Mucosa of rectum (tissue), 2 donors: ENCODE data around the gene ANKRD53.
"Not testable (repeated sequence)": the region's sequence is repeated elsewhere in the genome, so short reads cannot be mapped to it uniquely, and the experiment has no call there.

Experiments
- H3K27ac ChIP-seq, 2 donors: one replicate each; pipeline ENCODE4 v1.7.0; 2013; ENCODE audit warnings: inconsistent platforms in 2 of 2, low read depth in 2 of 2, low read length in 2 of 2
- H3K27me3 ChIP-seq, 2 donors: one replicate each; pipeline ENCODE4 v1.7.0; 2013; ENCODE audit warnings: low read length in 2 of 2; ENCODE audit not compliant: control insufficient read depth in 2 of 2, insufficient read depth in 2 of 2
- H3K36me3 ChIP-seq, 2 donors: one replicate each; pipeline ENCODE4 v1.7.0; 2013; ENCODE audit warnings: low read length in 2 of 2; ENCODE audit not compliant: control insufficient read depth in 2 of 2, insufficient read depth in 2 of 2
- H3K4me1 ChIP-seq, 2 donors: one replicate each; pipeline ENCODE4 v1.7.0; 2013; ENCODE audit warnings: low read length in 2 of 2, mild to moderate bottlenecking in 1 of 2; ENCODE audit not compliant: control insufficient read depth in 2 of 2, insufficient read depth in 2 of 2
- H3K4me3 ChIP-seq, 2 donors: one replicate each; pipeline ENCODE4 v1.7.0; 2013; ENCODE audit warnings: low read length in 2 of 2
- H3K9ac ChIP-seq, 2 donors: one replicate each; pipeline ENCODE4 v1.7.0; 2013; ENCODE audit warnings: low read length in 2 of 2, low read depth in 1 of 2, mild to moderate bottlenecking in 1 of 2
- H3K9me3 ChIP-seq, 2 donors: one replicate each; pipeline ENCODE4 v1.7.0; 2013; ENCODE audit warnings: low read length in 2 of 2; ENCODE audit not compliant: control insufficient read depth in 2 of 2
- donor health status: healthy.
- donor health status: Normal muscosa, but diverticular disease.

The ANKRD53 gene

DNA sequence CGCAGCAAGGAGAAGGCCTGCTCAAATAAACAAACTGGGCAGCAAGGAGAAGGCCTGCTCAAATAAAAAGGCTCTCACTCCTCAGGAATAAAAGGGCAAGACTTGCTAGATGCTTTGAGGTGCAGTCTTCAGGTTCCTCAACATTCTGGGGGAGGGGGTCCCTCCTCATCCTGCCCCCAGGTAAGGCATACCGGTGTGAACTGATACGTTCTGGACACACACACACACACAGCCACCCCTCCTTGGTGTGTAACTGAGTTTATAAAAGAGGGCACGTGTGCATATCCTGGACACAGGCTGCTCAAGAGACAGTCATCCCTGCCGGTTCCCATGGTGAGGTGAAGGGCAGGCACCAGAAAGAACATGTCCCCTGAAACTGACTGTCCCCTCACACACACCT, 11.8 kb downstream of the ANKRD53 start:
- Histone ChIP-seq H3K36me3 (peaks cover 33 to 64% of the 10 kb centered on the region in 2 donors), H3K27me3 (no peaks in the 10 kb centered on the region), H3K9me3 (no peaks in the 10 kb centered on the region), H3K4me1 (peaks cover 12% of the 10 kb centered on the region in 2 donors), H3K27ac (no peak overlapping the region), H3K4me3 (no peak overlapping the region), H3K9ac (no peak overlapping the region)

DNA sequence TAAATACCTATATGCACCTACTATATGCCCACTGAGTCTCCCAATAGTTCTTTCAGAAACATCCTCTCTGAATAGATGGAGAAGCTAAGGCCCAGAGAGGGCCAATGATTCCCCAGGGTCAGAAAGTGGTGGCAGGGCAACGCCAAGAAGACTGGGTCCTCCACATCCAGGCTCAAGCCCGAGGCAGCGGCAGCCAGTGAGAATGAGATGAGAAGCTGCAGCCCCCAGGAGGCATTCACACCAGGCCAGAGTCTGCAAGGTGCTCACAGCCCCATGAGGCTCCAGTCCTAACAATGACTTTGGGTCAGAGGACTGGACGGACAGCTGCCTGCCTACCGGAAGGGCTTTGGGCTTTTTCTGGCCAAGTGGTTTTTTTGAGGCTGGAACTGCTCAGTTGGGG, 12.7 kb downstream of the ANKRD53 start:
- Histone ChIP-seq H3K4me3 (no peak overlapping the region), H3K4me1 (peaks cover 12% of the 10 kb centered on the region in 2 donors), H3K27ac (no peak overlapping the region), H3K27me3 (no peaks in the 10 kb centered on the region), H3K9ac (no peak overlapping the region), H3K36me3 (peaks cover 32 to 58% of the 10 kb centered on the region in 2 donors), H3K9me3 (no peaks in the 10 kb centered on the region)

DNA sequence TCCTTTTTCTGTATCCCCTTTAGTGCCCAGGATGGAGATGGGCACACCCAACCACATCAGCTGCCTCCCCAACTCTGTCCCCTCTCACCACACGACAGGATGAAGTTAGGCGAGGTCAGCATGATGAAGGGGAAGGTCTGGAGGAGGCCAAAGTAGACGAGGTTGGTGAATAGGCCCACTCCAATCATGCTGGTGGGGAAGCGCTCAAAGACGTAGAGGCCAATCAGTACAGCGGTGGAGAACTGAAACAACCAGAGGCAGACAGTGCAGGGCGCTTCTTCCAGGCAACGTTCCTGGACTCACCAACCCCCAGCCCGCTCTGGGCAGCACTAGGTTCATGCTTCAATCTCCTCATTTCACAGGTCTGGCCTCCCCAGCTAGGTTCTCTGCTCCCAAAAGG, 13.3 kb downstream of the ANKRD53 start:
- H3K9ac ChIP-seq: no peak overlapping the region
- H3K4me3 ChIP-seq: no peak overlapping the region
- no peaks in the 10 kb centered on the region for H3K27me3 ChIP-seq
- H3K9me3 ChIP-seq: no peaks in the 10 kb centered on the region
- peaks cover 12% of the 10 kb centered on the region in 2 donors for H3K4me1 ChIP-seq
- no peak overlapping the region for H3K27ac ChIP-seq
- peaks cover 29 to 52% of the 10 kb centered on the region in 2 donors for H3K36me3 ChIP-seq

DNA sequence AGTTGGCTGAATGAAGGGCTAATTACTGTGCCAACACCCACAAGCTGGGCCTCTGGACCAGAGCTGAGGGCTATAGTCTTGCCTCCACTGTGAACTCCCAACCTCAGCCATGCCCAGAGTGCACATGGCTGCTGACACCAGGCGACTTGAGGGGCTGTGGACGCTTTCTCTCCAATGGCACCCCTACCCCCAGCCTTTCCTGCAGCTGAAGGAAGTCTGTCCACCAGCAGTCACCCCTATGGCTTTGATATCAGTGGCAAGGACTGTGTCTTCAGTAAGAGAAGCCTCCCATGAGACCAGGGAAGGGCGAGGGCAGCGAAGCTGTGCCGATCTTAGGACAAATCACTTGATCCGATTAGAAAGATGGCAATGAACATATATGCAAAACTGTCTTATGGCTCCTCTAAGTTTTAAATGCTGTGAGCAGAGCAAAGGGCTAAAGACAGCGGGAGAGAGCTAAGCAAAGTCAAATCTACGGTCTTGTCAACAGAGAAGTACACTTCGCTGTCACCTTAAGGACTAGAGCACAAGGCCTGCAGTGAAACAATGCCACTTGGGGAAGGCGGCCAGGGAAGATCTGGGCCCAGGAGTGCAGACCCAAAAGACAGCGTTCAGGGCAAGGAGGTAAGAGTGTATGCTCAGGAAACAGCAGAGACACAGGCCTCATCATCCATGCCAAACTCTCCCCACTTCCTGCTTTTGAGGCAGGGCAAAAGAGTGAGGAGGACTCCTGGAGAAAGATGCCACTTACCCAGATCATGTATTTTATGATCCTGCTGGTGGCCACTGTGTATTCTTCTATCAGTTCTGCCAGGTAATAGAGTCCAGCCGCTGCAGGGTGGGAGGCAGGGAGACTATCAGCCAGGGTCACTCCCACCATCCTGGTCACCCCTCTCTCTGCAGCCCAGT, 14.8 kb downstream of the ANKRD53 start:
- Histone ChIP-seq H3K4me1 (peaks cover 12% of the 10 kb centered on the region in 2 donors), H3K27me3 (no peaks in the 10 kb centered on the region), H3K27ac (no peak overlapping the region), H3K9me3 (no peaks in the 10 kb centered on the region), H3K36me3 (peaks cover 23 to 39% of the 10 kb centered on the region in 2 donors), H3K9ac (peak overlapping the region in 1 of 2 donors; percentile 82), H3K4me3 (peak overlapping the region; percentile 86 to 89)

DNA sequence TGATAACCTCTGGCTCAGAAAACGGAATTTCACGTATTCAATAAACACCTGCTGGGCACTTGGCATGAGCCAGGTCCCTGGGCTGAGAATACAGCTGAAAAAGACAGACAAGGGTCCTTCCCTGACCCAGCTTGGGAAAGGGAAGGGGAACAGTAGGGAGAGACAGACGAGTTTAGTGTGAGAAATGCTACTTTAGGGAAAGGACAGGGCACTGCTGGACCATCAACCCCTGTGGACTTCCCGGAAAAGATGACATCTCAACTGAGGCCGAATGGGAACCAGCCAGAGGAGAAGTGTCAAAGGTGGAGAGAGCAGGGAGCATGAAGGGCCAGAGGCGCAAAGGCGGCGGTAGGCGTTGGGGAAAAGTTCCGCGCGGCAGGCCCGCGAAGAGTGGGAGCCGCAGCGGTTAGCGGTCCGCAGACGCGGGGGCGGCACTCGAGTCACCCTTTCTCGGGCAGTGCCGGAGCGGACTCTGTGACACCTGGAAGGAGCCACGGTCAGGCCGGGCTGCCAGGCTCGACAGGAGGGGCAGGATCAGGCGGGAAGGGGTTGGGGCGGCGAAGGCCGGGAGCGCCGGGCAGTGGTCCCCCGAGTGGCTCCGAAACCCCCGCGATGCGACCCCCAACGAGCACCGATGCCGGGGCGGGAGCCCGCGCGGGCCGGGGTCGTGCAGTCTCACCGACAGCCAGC, 15.7 kb downstream of the ANKRD53 start:
- H3K36me3 ChIP-seq: peaks cover 14 to 29% of the 10 kb centered on the region in 2 donors
- H3K9me3 ChIP-seq: no peaks in the 10 kb centered on the region
- H3K27ac ChIP-seq: peak overlapping the region; percentile 28 to 61
- H3K27me3 ChIP-seq: no peaks in the 10 kb centered on the region
- peaks cover 12% of the 10 kb centered on the region in 2 donors for H3K4me1 ChIP-seq
- H3K9ac ChIP-seq: peak overlapping the region; percentile 58 to 82
- H3K4me3 ChIP-seq: peak overlapping the region; percentile 86 to 89

DNA sequence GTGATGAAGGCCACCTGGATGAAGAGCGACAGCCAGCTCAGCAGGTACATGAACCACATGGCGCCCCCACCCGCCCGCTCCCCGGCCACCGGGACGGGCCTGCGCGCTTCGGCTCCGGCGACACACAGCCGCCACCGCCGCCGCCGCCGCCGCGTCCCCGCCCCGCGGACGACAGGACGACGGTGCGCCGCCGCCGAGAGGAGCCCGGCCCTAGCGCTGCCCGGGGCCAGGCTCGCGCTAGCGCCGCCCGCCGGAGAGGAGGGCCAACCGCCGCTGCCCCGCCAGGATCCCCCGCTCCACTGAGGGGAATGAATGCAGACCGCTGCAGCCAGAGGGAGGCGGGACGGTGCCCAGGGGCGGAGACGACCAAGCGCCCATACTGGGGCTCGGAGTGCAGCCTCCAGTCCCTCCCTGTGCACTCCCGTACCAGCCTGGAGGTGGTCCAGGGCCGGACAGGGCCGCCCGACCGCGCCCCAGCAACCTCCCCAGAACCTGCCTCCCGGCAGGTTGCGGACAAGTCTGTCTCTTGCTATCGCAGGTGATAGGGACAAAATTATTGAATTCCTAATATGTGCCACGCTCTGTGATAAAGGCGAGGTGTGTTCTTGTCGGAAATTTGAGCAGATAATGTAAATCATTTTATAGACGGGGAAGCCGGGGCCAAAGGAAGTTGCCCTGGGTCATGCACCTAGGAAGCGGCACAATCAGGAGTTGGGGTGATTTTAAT, 16.4 kb downstream of the ANKRD53 start, which contains the start of gene TEX261:
TSS of gene TEX261 (minus strand) at position 175 of the 727 bp plus-strand sequence. CDS start at position 59, 116 bp downstream.
- H3K4me1 ChIP-seq: peaks cover 12% of the 10 kb centered on the region in 2 donors
- peak within 1 kb of the TSS; percentile 86 to 89 for H3K4me3 ChIP-seq
- no peaks in the 10 kb centered on the region for H3K9me3 ChIP-seq

DNA sequence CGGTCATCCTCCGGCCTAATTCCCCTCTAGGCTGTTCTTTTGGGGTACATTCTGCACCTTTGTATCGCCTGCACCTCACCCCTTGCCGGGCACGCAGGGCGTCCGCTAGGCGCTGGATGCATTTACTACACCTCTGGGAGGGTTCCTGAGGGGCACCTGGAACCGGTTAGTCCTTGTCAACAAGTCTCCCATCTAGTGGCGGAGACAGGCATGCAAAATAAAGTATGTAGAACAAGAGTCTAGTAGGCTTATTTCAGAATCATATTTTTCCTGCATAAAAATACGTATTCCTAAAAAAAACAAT, 16.9 kb downstream of the ANKRD53 start:
- Histone ChIP-seq H3K4me1 (peaks cover 12% of the 10 kb centered on the region in 2 donors), H3K36me3 (peaks cover 2 to 17% of the 10 kb centered on the region in 2 donors), H3K27me3 (no peaks in the 10 kb centered on the region), H3K9ac (peak overlapping the region; percentile 75 to 79), H3K27ac (peak overlapping the region; percentile 49 to 65), H3K9me3 (no peaks in the 10 kb centered on the region), H3K4me3 (peak overlapping the region; percentile 60 to 86)

More for the DNA sequence above, 16.4 kb downstream of the ANKRD53 start, which contains the start of gene TEX261:
- peak within 1 kb of the TSS; percentile 49 to 65 for H3K27ac ChIP-seq
- H3K27me3 ChIP-seq: no peaks in the 10 kb centered on the region
- peaks cover 7 to 22% of the 10 kb centered on the region in 2 donors for H3K36me3 ChIP-seq
- peak within 1 kb of the TSS; percentile 79 to 82 for H3K9ac ChIP-seq

DNA sequence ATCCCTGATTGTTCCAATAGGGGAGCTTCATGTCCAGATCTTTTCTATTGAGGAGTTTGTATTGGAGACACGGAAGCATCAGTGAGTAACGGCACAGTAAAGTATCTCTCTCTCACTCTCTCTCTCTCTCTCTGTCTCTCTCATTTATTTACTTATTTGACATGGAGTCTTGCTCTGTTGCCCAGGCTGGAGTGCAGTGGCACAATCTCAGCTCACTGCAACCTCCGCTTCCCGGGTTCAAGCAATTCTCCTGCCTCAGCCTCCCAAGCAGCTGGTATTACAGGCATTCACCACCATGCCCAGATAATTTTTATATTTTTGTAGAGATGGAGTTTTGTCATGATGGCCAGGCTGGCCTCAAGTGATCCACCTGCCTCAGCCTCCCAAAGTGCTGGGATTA, 20.5 kb downstream of the ANKRD53 start:
- peaks cover 4 to 14% of the 10 kb centered on the region in 2 donors for H3K4me1 ChIP-seq
- H3K4me3 ChIP-seq, H3K27me3 ChIP-seq, H3K36me3 ChIP-seq, H3K27ac ChIP-seq, H3K9ac ChIP-seq, H3K9me3 ChIP-seq: not testable (repeated sequence)

DNA sequence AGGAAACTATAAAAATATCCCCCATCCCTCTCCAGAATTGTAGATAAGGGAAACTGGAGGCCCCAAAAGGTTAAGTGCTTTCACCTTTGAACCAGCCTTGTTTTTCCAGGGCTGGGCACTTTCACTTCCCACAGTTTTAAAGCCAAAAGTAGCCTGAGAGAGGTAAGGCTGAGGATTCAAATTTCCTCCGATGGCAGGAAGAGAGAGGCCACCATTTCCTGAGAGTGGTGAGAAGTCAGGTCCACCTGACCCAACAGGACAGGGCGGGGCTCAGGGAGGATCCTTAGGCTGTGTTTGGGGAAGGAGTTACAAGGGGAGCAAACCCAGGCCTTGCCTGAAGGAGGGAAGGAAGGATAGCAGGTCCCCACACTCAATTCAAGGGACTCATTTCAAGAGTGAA, 20.9 kb downstream of the ANKRD53 start:
- Histone ChIP-seq H3K36me3 (no peaks in the 10 kb centered on the region), H3K4me3 (no peak overlapping the region), H3K9ac (no peak overlapping the region), H3K9me3 (no peaks in the 10 kb centered on the region), H3K27ac (no peak overlapping the region), H3K4me1 (peaks cover 0 to 11% of the 10 kb centered on the region in 2 donors), H3K27me3 (no peaks in the 10 kb centered on the region)
